DND-41 (cell line): ENCODE results near the gene ZNF76.

Experiments
- CTCF ChIP-seq: IDR thresholded peaks from 2 replicates; pipeline ENCODE4 v1.5.1; 2012; ENCODE audit warnings: borderline replicate concordance, low read length, moderate library complexity, mild to moderate bottlenecking; ENCODE audit not compliant: poor library complexity, severe bottlenecking; ENCODE audit errors: extremely low read depth
- EZH2 ChIP-seq: IDR thresholded peaks from 3 replicates; pipeline ENCODE4 v1.6.1; 2012; ENCODE audit warnings: borderline replicate concordance, low read depth, mild to moderate bottlenecking, moderate library complexity, low read length, inconsistent platforms; ENCODE audit not compliant: severe bottlenecking

GRCh38 chr6:35328108-35328723, 68.7 kb downstream of the ZNF76 start:
- TF ChIP-seq CTCF: no peak
- TF ChIP-seq EZH2: no peak
